ENCODE data around the gene RTL5. TPM values are rescaled to one million over a fixed set of nuclear protein-coding genes. Genes with fewer than 3 reads are reported as not detected.

The RTL5 gene
- total and polyA plus RNA-seq, 10 of the 15 experiments (the other 5 are each of a cell fraction or from before 2014, with no cell fraction given), result under 0.01 to 0.10 (median 0.03) TPM; not detected in 5

DNA sequence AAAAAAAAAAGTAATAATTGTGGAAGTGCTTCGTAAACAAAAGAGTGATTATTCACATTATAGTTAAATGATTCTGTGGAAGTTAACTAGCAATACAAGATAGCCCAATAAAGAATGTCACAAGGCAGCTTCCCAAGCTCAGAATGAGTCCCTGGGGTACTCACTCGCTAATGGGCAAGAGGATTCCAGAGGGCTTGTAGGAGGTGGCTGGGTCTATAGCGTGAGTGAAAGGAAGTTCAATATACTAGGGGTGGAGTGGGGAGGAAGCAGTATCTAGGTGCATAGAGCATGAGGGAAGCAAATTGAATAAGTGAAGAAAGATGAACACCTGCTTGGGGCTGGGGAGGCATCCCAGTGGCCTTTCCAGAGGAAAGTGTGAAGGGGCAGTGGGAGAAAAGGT is 42.5 kb downstream of the RTL5 start (continued):
- TF ChIP-seq IRF3 (IDR thresholded peaks at IDR 0.05) (no peak), E4F1 (IDR thresholded peaks at IDR 0.05; ENCODE audit: borderline replicate concordance, partially characterized antibody) (no peak), MTA2 (IDR thresholded peaks at IDR 0.05; ENCODE audit: low read depth) (no peak), FOXK2 (IDR thresholded peaks at IDR 0.05) (no peak), MLLT1 (IDR thresholded peaks at IDR 0.05) (no peak), CHD1 (IDR thresholded peaks at IDR 0.05; ENCODE audit: low read depth, low read length) (no peak)

GRCh38 chrX:72088761-72089160 is 43.0 kb downstream of the RTL5 start:
- Histone ChIP-seq H3K27ac (ENCODE audit: control insufficient read depth, insufficient read depth) (no peak overlapping the region), H3K4me2 (ENCODE audit: control insufficient read depth, insufficient read depth) (no peak overlapping the region), H3K79me2 (ENCODE audit: control insufficient read depth, insufficient read depth, low read length) (no peaks in the 10 kb centered on the region), H3K27me3 (replicated peaks in 1 of 2; ENCODE audit: control insufficient read depth in 2 of 2, insufficient read depth in 2 of 2, low read length in 1 of 2) (no peaks in the 10 kb centered on the region), H2AFZ (ENCODE audit: control insufficient read depth, low read depth, low read length) (no peak overlapping the region), H3K4me3 (no peak overlapping the region), H3K9me3 (replicated peaks; ENCODE audit: control insufficient read depth, insufficient read depth, low read length) (no peaks in the 10 kb centered on the region), H4K20me1 (ENCODE audit: control insufficient read depth, insufficient read depth) (no peaks in the 10 kb centered on the region), H3K4me1 (ENCODE audit: control insufficient read depth, insufficient read depth, low read length) (no peaks in the 10 kb centered on the region), H3K9ac (ENCODE audit: control insufficient read depth, insufficient read depth, low read length) (no peak overlapping the region), H3K36me3 (ENCODE audit: control insufficient read depth in 2 of 2, insufficient read depth in 2 of 2, low read length in 1 of 2) (no peaks in the 10 kb centered on the region)
- ChIA-PET RAD21 (ENCODE audit: unreplicated experiment) (no interaction called here), CTCF (no interaction called here), POLR2A (no interaction called here), SMC1A (ENCODE audit: uncharacterized antibody, unreplicated experiment) (interaction anchor here (1.1 kb wide), 1 partner anchor 11 kb away, joined by 3 read pairs; no protein-coding TSS in a partner anchor)
- intact Hi-C loops (cut with micrococcal nuclease; ENCODE audit: unreplicated experiment) (no loop called here), in situ Hi-C loops (cut with MboI) (no loop called here)
- no peak for ATAC-seq
- BruUV-seq (replicated peaks), result no TSS peak
- no peak for DNase-seq (ENCODE audit: low read depth, low spot score)
- 49% methylated on average over 6 of the region's 6 CpGs for WGBS (ENCODE audit: insufficient coverage, insufficient replicate concordance, low lambda C conversion rate, missing lambda C conversion rate)
- FAIRE-seq, result no peak
- no peak for TF ChIP-seq HDAC6 (IDR thresholded peaks at IDR 0.05; ENCODE audit: unreplicated experiment)
- no peak for TF ChIP-seq CHD4 (IDR thresholded peaks at IDR 0.05)
- no peak for TF ChIP-seq MLLT1 (IDR thresholded peaks at IDR 0.05)
- TF ChIP-seq SIX5 (IDR thresholded peaks at IDR 0.05; ENCODE audit: low read depth, low read length, severe bottlenecking), result no peak
- TF ChIP-seq RCOR1 (conservative IDR thresholded peaks at IDR 0.05; ENCODE audit: low read depth, low read length), result no peak
- TF ChIP-seq FOS (IDR thresholded peaks at IDR 0.05; ENCODE audit: borderline replicate concordance, extremely low read depth, insufficient read length), result no peak
- TF ChIP-seq RUNX3 (IDR thresholded peaks at IDR 0.05; ENCODE audit: low read length), result no peak
- no peak for TF ChIP-seq GABPA (IDR thresholded peaks at IDR 0.05; ENCODE audit: low read depth)
- TF ChIP-seq FOXM1 (IDR thresholded peaks at IDR 0.05; ENCODE audit: low read depth, low read length), result no peak
- no peak for TF ChIP-seq EED (IDR thresholded peaks at IDR 0.05; ENCODE audit: low read depth)

Measured in GM12878 (cell line).